IMR-90 (cell line): ENCODE results near the gene CSGALNACT2.

Experiments
- BHLHE40 ChIP-seq: fragments of 150-350 bp; IDR thresholded peaks from 2 replicates; pipeline ENCODE4 v1.6.1; 2016; ENCODE audit warnings: mild to moderate bottlenecking, low read depth, low read length
- CEBPB ChIP-seq: IDR thresholded peaks from 2 replicates; pipeline ENCODE4 v1.6.1; 2012; ENCODE audit warnings: low read depth, low read length, improper control_type of control experiment
- FOS ChIP-seq: fragments of 150-350 bp; IDR thresholded peaks from 2 replicates; pipeline ENCODE4 v1.6.1; 2016; ENCODE audit warnings: low read depth, low read length
- MAZ ChIP-seq: IDR thresholded peaks from 2 replicates; pipeline ENCODE4 v1.6.1; 2012; ENCODE audit warnings: low read depth, mild to moderate bottlenecking, low read length, improper control_type of control experiment, moderate library complexity, borderline replicate concordance
- MXI1 ChIP-seq: IDR thresholded peaks from 2 replicates; pipeline ENCODE4 v1.6.1; 2012; ENCODE audit warnings: low read depth, mild to moderate bottlenecking, low read length, moderate library complexity, borderline replicate concordance
- POLR2A ChIP-seq: IDR thresholded peaks from 2 replicates; pipeline ENCODE4 v1.6.1; 2012; ENCODE audit warnings: mild to moderate bottlenecking, low read depth, low read length
- RCOR1 ChIP-seq: IDR thresholded peaks from 2 replicates; pipeline ENCODE4 v1.6.1; 2012; ENCODE audit warnings: mild to moderate bottlenecking, low read length, improper control_type of control experiment; ENCODE audit not compliant: insufficient replicate concordance
- RFX5 ChIP-seq: IDR thresholded peaks from 2 replicates; pipeline ENCODE4 v1.8.0; 2012; ENCODE audit warnings: low read depth, mild to moderate bottlenecking, low read length, moderate library complexity
- USF2 ChIP-seq: fragments of 150-350 bp; IDR thresholded peaks from 2 replicates; pipeline ENCODE4 v1.6.1; 2017; ENCODE audit warnings: mild to moderate bottlenecking, antibody characterized with exemption, low read length, low read depth
- TF ChIP-seq, protein P1 (sequence below): conservative IDR thresholded peaks from 2 replicates; pipeline ENCODE4 v1.5.1; 2012; ENCODE audit warnings: mild to moderate bottlenecking, low read depth, low read length, improper control_type of control experiment
- TF ChIP-seq, protein P2 (sequence below): fragments of 150-350 bp; IDR thresholded peaks from 2 replicates; pipeline ENCODE4 v1.6.1; 2016; ENCODE audit warnings: low read depth, mild to moderate bottlenecking, low read length, moderate library complexity, borderline replicate concordance

GRCh38 chr10:43128958-43129706 lies 9.1 kb upstream of the CSGALNACT2 start:
- TF ChIP-seq USF2 (no peak), POLR2A (no peak), FOS (peak; percentile 88), RFX5 (no peak), MXI1 (no peak), BHLHE40 (peak; percentile 66), MAZ (peak; percentile 61; the same call in 1 of the 2 replicates), CEBPB (peak; percentile 23; the same call in 1 of the 2 replicates), RCOR1 (peak; percentile 86)
- TF ChIP-seq, protein P1, sequence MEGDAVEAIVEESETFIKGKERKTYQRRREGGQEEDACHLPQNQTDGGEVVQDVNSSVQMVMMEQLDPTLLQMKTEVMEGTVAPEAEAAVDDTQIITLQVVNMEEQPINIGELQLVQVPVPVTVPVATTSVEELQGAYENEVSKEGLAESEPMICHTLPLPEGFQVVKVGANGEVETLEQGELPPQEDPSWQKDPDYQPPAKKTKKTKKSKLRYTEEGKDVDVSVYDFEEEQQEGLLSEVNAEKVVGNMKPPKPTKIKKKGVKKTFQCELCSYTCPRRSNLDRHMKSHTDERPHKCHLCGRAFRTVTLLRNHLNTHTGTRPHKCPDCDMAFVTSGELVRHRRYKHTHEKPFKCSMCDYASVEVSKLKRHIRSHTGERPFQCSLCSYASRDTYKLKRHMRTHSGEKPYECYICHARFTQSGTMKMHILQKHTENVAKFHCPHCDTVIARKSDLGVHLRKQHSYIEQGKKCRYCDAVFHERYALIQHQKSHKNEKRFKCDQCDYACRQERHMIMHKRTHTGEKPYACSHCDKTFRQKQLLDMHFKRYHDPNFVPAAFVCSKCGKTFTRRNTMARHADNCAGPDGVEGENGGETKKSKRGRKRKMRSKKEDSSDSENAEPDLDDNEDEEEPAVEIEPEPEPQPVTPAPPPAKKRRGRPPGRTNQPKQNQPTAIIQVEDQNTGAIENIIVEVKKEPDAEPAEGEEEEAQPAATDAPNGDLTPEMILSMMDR, result no peak
- TF ChIP-seq, protein P2, sequence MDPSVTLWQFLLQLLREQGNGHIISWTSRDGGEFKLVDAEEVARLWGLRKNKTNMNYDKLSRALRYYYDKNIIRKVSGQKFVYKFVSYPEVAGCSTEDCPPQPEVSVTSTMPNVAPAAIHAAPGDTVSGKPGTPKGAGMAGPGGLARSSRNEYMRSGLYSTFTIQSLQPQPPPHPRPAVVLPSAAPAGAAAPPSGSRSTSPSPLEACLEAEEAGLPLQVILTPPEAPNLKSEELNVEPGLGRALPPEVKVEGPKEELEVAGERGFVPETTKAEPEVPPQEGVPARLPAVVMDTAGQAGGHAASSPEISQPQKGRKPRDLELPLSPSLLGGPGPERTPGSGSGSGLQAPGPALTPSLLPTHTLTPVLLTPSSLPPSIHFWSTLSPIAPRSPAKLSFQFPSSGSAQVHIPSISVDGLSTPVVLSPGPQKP, result no peak
